H1 (cell line): ENCODE data around the gene RTP1. TPM values are rescaled to one million over a fixed set of nuclear protein-coding genes. Genes with fewer than 3 reads are reported as not detected.
A peak's percentile ranks its signal among the peaks of the same experiment; 100 is the strongest.

Experiments
- CTCF ChIA-PET: fragments of 300-600 bp; sonication (Branson Sonifier 250); formaldehyde crosslinking; loops from one replicate; lab custom pipeline; 2021; ENCODE audit not compliant: partially characterized antibody; lab: Charles Lee
- POLR2A ChIA-PET: fragments of 300-600 bp; sonication (Branson Sonifier 250); formaldehyde crosslinking; loops from one replicate; lab custom pipeline; 2021; ENCODE audit warnings: inconsistent platforms; ENCODE audit not compliant: partially characterized antibody; lab: Charles Lee
- DNase-seq, 2 experiments: peaks; one replicate each; pipeline versions ENCODE4 v3.0.0 to v3.0.0-alpha.2; 2010 to 2022; ENCODE audit warnings: low spot score in 2 of 2, low read depth in 1 of 2, mixed read lengths in 1 of 2
- FAIRE-seq: peaks from 2 replicates; lab custom pipeline; 2011; peaks lifted over from hg19 to GRCh38; lab: Jason Lieb, UNC
- H2AFZ ChIP-seq: 2 replicates; pipeline ENCODE4 v1.8.1; 2012; ENCODE audit warnings: low read length, inconsistent platforms
- H2AK5ac ChIP-seq: 2 replicates; pipeline ENCODE4 v1.6.1; 2013; ENCODE audit warnings: low read depth, low read length
- H2BK120ac ChIP-seq: replicated peaks from 2 replicates; pipeline ENCODE3; 2013; ENCODE audit warnings: low read depth, low read length, inconsistent platforms
- H2BK12ac ChIP-seq: 2 replicates; pipeline ENCODE4 v1.6.1; 2013; ENCODE audit warnings: low read depth, low read length
- H2BK15ac ChIP-seq: 2 replicates; pipeline ENCODE4 v1.6.1; 2013; ENCODE audit warnings: low read length
- H2BK20ac ChIP-seq: 2 replicates; pipeline ENCODE4 v1.6.1; 2013; ENCODE audit warnings: low read length
- H2BK5ac ChIP-seq: 2 replicates; pipeline ENCODE4 v1.6.1; 2013; ENCODE audit warnings: low read depth, low read length
- H3K14ac ChIP-seq: 2 replicates; pipeline ENCODE4 v1.6.1; 2013; ENCODE audit warnings: inconsistent platforms; ENCODE audit not compliant: insufficient read length
- H3K18ac ChIP-seq: 2 replicates; pipeline ENCODE4 v1.6.1; 2013; ENCODE audit warnings: low read length; ENCODE audit errors: extremely low read depth
- H3K23ac ChIP-seq: 2 replicates; pipeline ENCODE4 v1.6.1; 2013; ENCODE audit warnings: inconsistent platforms; ENCODE audit not compliant: insufficient read length
- H3K23me2 ChIP-seq: 2 replicates; pipeline ENCODE4 v1.6.1; 2013; ENCODE audit warnings: low read depth, low read length
- H3K27ac ChIP-seq: 2 replicates; pipeline ENCODE4 v1.6.1; 2011; ENCODE audit warnings: low read depth, low read length, inconsistent platforms
- H3K27me3 ChIP-seq, 4 experiments: replicated peaks in 1 of 4; 1 replicate in 1 of 4; 2 replicates in 3 of 4; pipeline versions ENCODE4 v1.6.1 to v1.8.1; 2011 to 2013; ENCODE audit warnings: low read length in 3 of 4, mild to moderate bottlenecking in 3 of 4, inconsistent platforms in 2 of 4, mixed read lengths in 2 of 4, moderate library complexity in 1 of 4; ENCODE audit not compliant: control insufficient read depth in 3 of 4, insufficient read depth in 3 of 4; ENCODE audit errors: extremely low read depth in 1 of 4
- H3K36me3 ChIP-seq, 4 experiments: 2 replicates each; pipeline versions ENCODE4 v1.6.1 to v1.8.1; 2011 to 2013; ENCODE audit warnings: mild to moderate bottlenecking in 4 of 4, low read length in 3 of 4, moderate library complexity in 2 of 4, control low read depth in 1 of 4, inconsistent platforms in 1 of 4; ENCODE audit not compliant: insufficient read depth in 4 of 4, control insufficient read depth in 2 of 4
- H3K4ac ChIP-seq: replicated peaks from 2 replicates; pipeline ENCODE3; 2013; ENCODE audit warnings: low read length, low read depth, mixed read lengths, inconsistent platforms; ENCODE audit not compliant: insufficient read length
- H3K4me1 ChIP-seq, 4 experiments: replicated peaks in 1 of 4; 1 replicate in 1 of 4; 2 replicates in 3 of 4; pipeline versions ENCODE4 v1.6.1 to v1.8.1; 2011 to 2013; ENCODE audit warnings: low read length in 3 of 4, inconsistent platforms in 2 of 4, mixed read lengths in 1 of 4; ENCODE audit not compliant: insufficient read depth in 4 of 4, control insufficient read depth in 3 of 4
- H3K4me2 ChIP-seq, 2 experiments: 2 replicates each; pipeline versions ENCODE4 v1.6.1 to v1.8.1; 2011 to 2013; ENCODE audit warnings: low read depth in 2 of 2, low read length in 2 of 2, control low read depth in 1 of 2, inconsistent platforms in 1 of 2, mild to moderate bottlenecking in 1 of 2; ENCODE audit not compliant: insufficient read depth in 1 of 2
- H3K4me3 ChIP-seq, 4 experiments: fragments of 200-600, 300-600 bp in 1 of 4; sonication (generic), shearing (Covaris generic), sonication (Bioruptor Twin) in 1 of 4; 2 replicates each; pipeline versions ENCODE4 v1.5.1 to v1.8.1; 2011 to 2016; ENCODE audit warnings: low read length in 4 of 4, low read depth in 3 of 4, control low read depth in 2 of 4, inconsistent platforms in 2 of 4, mild to moderate bottlenecking in 2 of 4, mixed read lengths in 1 of 4, moderate library complexity in 1 of 4; ENCODE audit not compliant: insufficient read depth in 2 of 4; ENCODE audit errors: extremely low read depth in 1 of 4
- H3K56ac ChIP-seq: replicated peaks from 2 replicates; pipeline ENCODE3; 2013; ENCODE audit warnings: low read depth, mild to moderate bottlenecking, mixed read lengths, low read length, inconsistent platforms; ENCODE audit not compliant: insufficient read length
- H3K79me1 ChIP-seq: 2 replicates; pipeline ENCODE4 v1.6.1; 2013; ENCODE audit warnings: low read depth, low read length, control low read depth
- H3K79me2 ChIP-seq, 2 experiments: 2 replicates each; pipeline versions ENCODE4 v1.6.1 to v1.8.1; 2012 to 2013; ENCODE audit warnings: low read length in 2 of 2, mild to moderate bottlenecking in 2 of 2, inconsistent platforms in 1 of 2; ENCODE audit not compliant: insufficient read depth in 2 of 2, control insufficient read depth in 1 of 2
- H3K9ac ChIP-seq, 4 experiments: replicated peaks in 1 of 4; 1 replicate in 1 of 4; 2 replicates in 3 of 4; pipeline versions ENCODE4 v1.6.1 to v1.8.1; 2011 to 2013; ENCODE audit warnings: low read depth in 3 of 4, low read length in 3 of 4, control low read depth in 2 of 4, mild to moderate bottlenecking in 2 of 4, moderate library complexity in 2 of 4, inconsistent platforms in 1 of 4; ENCODE audit errors: extremely low read depth in 1 of 4
- H3K9me3 ChIP-seq, 2 experiments: 2 replicates each; pipeline versions ENCODE4 v1.6.1 to v1.8.1; 2012 to 2013; ENCODE audit warnings: mild to moderate bottlenecking in 2 of 2, moderate library complexity in 2 of 2, control low read depth in 1 of 2, inconsistent platforms in 1 of 2, low read depth in 1 of 2, low read length in 1 of 2, mixed read lengths in 1 of 2; ENCODE audit not compliant: insufficient read depth in 2 of 2
- H4K20me1 ChIP-seq, 2 experiments: replicated peaks in 1 of 2; 2 replicates each; pipeline versions ENCODE3 to v1.8.1; 2011 to 2013; ENCODE audit warnings: inconsistent platforms in 2 of 2, low read length in 2 of 2, mild to moderate bottlenecking in 1 of 2; ENCODE audit not compliant: insufficient read depth in 2 of 2, control insufficient read depth in 1 of 2
- H4K5ac ChIP-seq: 2 replicates; pipeline ENCODE4 v1.6.1; 2013; ENCODE audit warnings: low read length, low read depth, mixed read lengths, inconsistent platforms; ENCODE audit not compliant: insufficient read length
- H4K8ac ChIP-seq: 2 replicates; pipeline ENCODE4 v1.8.0; 2013; ENCODE audit warnings: mild to moderate bottlenecking, moderate library complexity, low read length, inconsistent platforms; ENCODE audit not compliant: insufficient read depth; ENCODE audit errors: extremely low read depth
- H4K91ac ChIP-seq: replicated peaks from 2 replicates; pipeline ENCODE3; 2013; ENCODE audit warnings: low read length, mixed read lengths, inconsistent platforms; ENCODE audit not compliant: insufficient read length
- CEBPB ChIP-seq: IDR thresholded peaks from 2 replicates; pipeline ENCODE4 v1.6.1; 2012; ENCODE audit warnings: low read depth, low read length
- CHD1 ChIP-seq: IDR thresholded peaks from 2 replicates; pipeline ENCODE4 v1.6.1; 2012; ENCODE audit warnings: low read depth, low read length, improper control_type of control experiment
- CTCF ChIP-seq, 3 experiments: IDR thresholded peaks; 1 replicate in 2 of 3; 2 replicates in 1 of 3; pipeline versions ENCODE4 v1.5.1 to v1.6.1; 2011; ENCODE audit warnings: low read length in 3 of 3, mild to moderate bottlenecking in 3 of 3, inconsistent platforms in 2 of 3, low read depth in 1 of 3, moderate library complexity in 1 of 3; ENCODE audit not compliant: insufficient read depth in 1 of 3; ENCODE audit errors: control extremely low read depth in 1 of 3
- EGR1 ChIP-seq: IDR thresholded peaks from 2 replicates; pipeline ENCODE4 v1.6.1; 2011; ENCODE audit warnings: low read depth, low read length, borderline replicate concordance
- HDAC6 ChIP-seq: IDR thresholded peaks from one replicate; pipeline ENCODE4 v1.7.1; 2012; ENCODE audit warnings: low read depth, mild to moderate bottlenecking, inconsistent platforms, low read length, moderate library complexity
- RAD21 ChIP-seq, 2 experiments: IDR thresholded peaks in 1 of 2; conservative IDR thresholded peaks in 1 of 2; 2 replicates each; pipeline ENCODE4 v1.6.1; 2011; ENCODE audit warnings: low read depth in 2 of 2, low read length in 2 of 2, improper control_type of control experiment in 1 of 2, inconsistent platforms in 1 of 2, mild to moderate bottlenecking in 1 of 2, moderate library complexity in 1 of 2
- SIX5 ChIP-seq: IDR thresholded peaks from 2 replicates; pipeline ENCODE4 v1.6.1; 2011; ENCODE audit warnings: mild to moderate bottlenecking, low read depth, low read length
- SP2 ChIP-seq: IDR thresholded peaks from 2 replicates; pipeline ENCODE4 v1.6.1; 2012; ENCODE audit warnings: mild to moderate bottlenecking, low read length, inconsistent platforms
- SP4 ChIP-seq: IDR thresholded peaks from 2 replicates; pipeline ENCODE4 v1.6.1; 2012; ENCODE audit warnings: low read length, inconsistent platforms
- TAF1 ChIP-seq: IDR thresholded peaks from 2 replicates; pipeline ENCODE4 v1.6.1; 2011; ENCODE audit warnings: mild to moderate bottlenecking, low read depth, low read length
- TAF7 ChIP-seq: optimal IDR thresholded peaks from 2 replicates; pipeline ENCODE3; 2011; ENCODE audit warnings: low read depth, mild to moderate bottlenecking, inconsistent platforms, low read length, moderate library complexity, borderline replicate concordance
- WGBS, 2 experiments: shearing (Covaris generic) in 1 of 2; methylation state at CpG; one replicate each; pipeline versions ENCODE4 v1.1.6 to v1.1.7; 2013 to 2015; ENCODE audit warnings: low lambda C conversion rate in 2 of 2, mixed read lengths in 2 of 2, inconsistent platforms in 1 of 2, low coverage in 1 of 2, missing lambda C conversion rate in 1 of 2; ENCODE audit not compliant: insufficient replicate concordance in 2 of 2, insufficient coverage in 1 of 2, insufficient read length in 1 of 2; ENCODE audit errors: extremely low coverage in 1 of 2, missing lambda C conversion rate in 1 of 2; 5-methylcytosine and 5-hydroxymethylcytosine counted together
- polyA plus RNA-seq, 7 experiments: library from polyadenylated mRNA; depleted of rRNA in 3 of 7; stranded (reverse) in 5 of 7; unstranded in 2 of 7; fragments of >200 nt in 5 of 7; fragments of 200-250 nt in 2 of 7; gene quantifications; 1 replicate in 5 of 7; 2 replicates in 1 of 7; 4 replicates in 1 of 7; pipeline versions ENCODE4 v1.2.1 to v1.2.3, GENCODE V29; 2011 to 2013; ENCODE audit warnings: missing spikeins in 2 of 7, mixed read lengths in 2 of 7
- total RNA-seq: library from RNA; stranded (reverse); fragmentation: NEBNext Ultra II Directional; extraction: Animal tissue kit (Norgen Biotek cat#: 25700); gene quantifications from 2 replicates; pipeline ENCODE4 v1.2.1, GENCODE V29; 2021

Gene RTP1
- total and polyA plus RNA-seq, 2 of the 8 experiments (the other 6 are each of a cell fraction or from before 2014, with no cell fraction given), result 2.9 to 3.0 TPM

- Histone ChIP-seq H3K27me3 (no peaks in the 10 kb centered on the region), H3K23ac (no peak overlapping the region), H3K4ac (no peak overlapping the region), H3K18ac (no peak overlapping the region), H4K8ac (no peak overlapping the region), H3K14ac (no peak overlapping the region), H2BK5ac (no peak overlapping the region), H3K79me2 (peaks cover 0 to 2% of the 10 kb centered on the region in 2 experiments; a peak in 1 of 4 replicates), H2BK20ac (no peak overlapping the region), H4K20me1 (peaks cover 0 to 4% of the 10 kb centered on the region in 2 experiments), H3K79me1 (no peaks in the 10 kb centered on the region; the same call in 1 of the 2 replicates), H3K4me2 (peak overlapping the region in 1 of 2 experiments; percentile 12; a peak in 1 of 4 replicates), H3K4me1 (peaks cover 3 to 13% (median 7%) of the 10 kb centered on the region in 4 experiments; a peak in 6 of 7 replicates), H3K4me3 (peak overlapping the region in 1 of 4 experiments; percentile 6; a peak in 1 of 8 replicates), H2BK120ac (no peak overlapping the region), H3K9me3 (no peaks in the 10 kb centered on the region), H2AFZ (no peak overlapping the region), H4K5ac (peak overlapping the region; percentile 23), H3K36me3 (peaks cover 0 to 22% (median 3%) of the 10 kb centered on the region in 4 experiments; a peak in 2 of 8 replicates), H2BK15ac (no peak overlapping the region), H3K56ac (no peak overlapping the region), H4K91ac (no peak overlapping the region), H3K27ac (no peak overlapping the region), H3K23me2 (no peaks in the 10 kb centered on the region), H3K9ac (no peak overlapping the region), H2BK12ac (no peak overlapping the region), H2AK5ac (no peak overlapping the region)
- POLR2A ChIA-PET, result interaction anchor here (0.6 to 1.6 kb wide), 13 partner anchors 15 to 427 kb away, joined by 3 to 5 read pairs (median 3); partner anchors contain the start of gene RPL39L
- 0% methylated on average over 3 of the region's 3 CpGs; no CpG with 5 or more reads in 1 of the 2 experiments for WGBS, 2 experiments
- FAIRE-seq (peak; percentile 100), DNase-seq (peak in 1 of 2 experiments; percentile 56)
- CTCF ChIA-PET, result interaction anchor here (0.6 to 4.1 kb wide), 68 partner anchors 8 to 1588 kb away, joined by 3 to 56 read pairs (median 4); partner anchors contain the start of genes RPL39L and RTP1
- peak in 2 of 3 experiments; percentile 46 to 64; a peak in 2 of 4 replicates for TF ChIP-seq CTCF (IDR thresholded peaks at IDR 0.05; ENCODE audit: control extremely low read depth in 1 of 3, insufficient read depth in 1 of 3, low read depth in 1 of 3, low read length in 3 of 3)
- peak; percentile 46 to 49 for TF ChIP-seq RAD21 (IDR thresholded peaks at IDR 0.05 in 1 of 2, conservative IDR thresholded peaks at IDR 0.05 in 1 of 2; ENCODE audit: low read depth in 2 of 2, low read length in 2 of 2)
- no peak for TF ChIP-seq TAF7
- TF ChIP-seq SIX5, result peak; percentile 36; the same call in 1 of the 2 replicates
- peak; percentile 70; the same call in 1 of the 2 replicates for TF ChIP-seq CEBPB
- TF ChIP-seq HDAC6, result no peak
- TF ChIP-seq CHD1, result no peak
- no peak for TF ChIP-seq SP4
- no peak for TF ChIP-seq EGR1
- TF ChIP-seq TAF1, result 0 out of 2 replicates have a peak, but pooled peaks have one; percentile 17
- TF ChIP-seq SP2, result no peak
Measured at GRCh38 chr3:187165144-187165543, 32.1 kb upstream of the RTP1 start.
